K562 (cell line): Measurements from ENCODE around the gene GABRB2. TPM values are rescaled to one million over a fixed set of nuclear protein-coding genes. Genes with fewer than 3 reads are reported as not detected.

ENCODE experiments used
- ATAC-seq: fragments of 200-7000 bp; cut with Tn5 transposase; 3 replicates; pipeline ENCODE4 v1.9.1; 2020; ENCODE audit warnings: moderate library complexity
- BruUV-seq: library from RNA; stranded (reverse); fragments of 400-500 nt; replicated peaks from 2 replicates; lab custom pipeline; 2021; lab: Mats Ljungman, UMichigan
- CTCF ChIA-PET: fragments of 300-600 bp; formaldehyde crosslinking; extraction: SDS; loops from one replicate; lab custom pipeline; 2021; ENCODE audit warnings: low intra/inter-chr PET ratio; lab: Yijun Ruan, JAX
- POLR2A ChIA-PET: fragments of 300-600, 350-650 bp; sonication (Branson Sonifier 250); formaldehyde crosslinking; extraction: SDS; loops from one replicate; lab custom pipeline; 2021; ENCODE audit warnings: antibody characterized with exemption, inconsistent platforms; lab: Yijun Ruan, JAX
- DNase-seq, 4 experiments: peaks; one replicate each; pipeline versions ENCODE4 v3.0.0 to v3.0.0-alpha.2; 2011 to 2018; ENCODE audit warnings: low spot score in 3 of 4, mixed read lengths in 3 of 4; ENCODE audit errors: extremely low read depth in 1 of 4
- FAIRE-seq: peaks from 2 replicates; lab custom pipeline; 2011; peaks lifted over from hg19 to GRCh38; lab: Jason Lieb, UNC
- H2AFZ ChIP-seq: 2 replicates; pipeline ENCODE4 v1.6.0; 2011; ENCODE audit warnings: low read depth, low read length, control low read depth, inconsistent platforms
- H3K27ac ChIP-seq: fragments of 200-600 bp; 3 replicates; pipeline ENCODE4 v1.8.0; 2011; ENCODE audit warnings: low read depth, mild to moderate bottlenecking, control low read depth, inconsistent platforms, low read length, moderate library complexity, mixed read lengths; ENCODE audit errors: extremely low read depth
- H3K27me3 ChIP-seq, 2 experiments: fragments of 300-600 bp in 1 of 2; 2 replicates in 1 of 2; 3 replicates in 1 of 2; pipeline versions ENCODE4 v1.6.0 to v1.8.0; 2011; ENCODE audit warnings: inconsistent platforms in 2 of 2, low read length in 2 of 2, mild to moderate bottlenecking in 1 of 2, mixed read lengths in 1 of 2, moderate library complexity in 1 of 2; ENCODE audit not compliant: control insufficient read depth in 2 of 2, insufficient read depth in 2 of 2
- H3K36me3 ChIP-seq: fragments of 300-600 bp; 3 replicates; pipeline ENCODE4 v1.8.0; 2011; ENCODE audit warnings: mild to moderate bottlenecking, low read length, inconsistent platforms; ENCODE audit not compliant: control insufficient read depth, insufficient read depth
- H3K4me1 ChIP-seq, 2 experiments: fragments of 200-600 bp in 1 of 2; replicated peaks in 1 of 2; 2 replicates in 1 of 2; 3 replicates in 1 of 2; pipeline versions ENCODE4 v1.5.1 to v1.8.0; 2011; ENCODE audit warnings: inconsistent platforms in 2 of 2, low read length in 2 of 2, mild to moderate bottlenecking in 1 of 2, mixed read lengths in 1 of 2, moderate library complexity in 1 of 2; ENCODE audit not compliant: control insufficient read depth in 2 of 2, insufficient read depth in 2 of 2
- H3K4me2 ChIP-seq: 2 replicates; pipeline ENCODE4 v1.6.1; 2011; ENCODE audit warnings: low read length, control low read depth, inconsistent platforms, mixed read lengths; ENCODE audit not compliant: insufficient read depth
- H3K4me3 ChIP-seq: fragments of 200-600 bp; sonication (generic), shearing (Covaris generic); 2 replicates; pipeline ENCODE4 v1.5.1; 2016; ENCODE audit warnings: control low read depth, inconsistent platforms
- H3K79me2 ChIP-seq: fragments of 200-600 bp; 3 replicates; pipeline ENCODE4 v1.8.0; 2011; ENCODE audit warnings: low read length, inconsistent platforms; ENCODE audit not compliant: control insufficient read depth, insufficient read depth
- H3K9ac ChIP-seq, 2 experiments: 2 replicates each; pipeline versions ENCODE4 v1.6.0 to v1.6.1; 2011; ENCODE audit warnings: low read depth in 2 of 2, low read length in 2 of 2, control low read depth in 1 of 2, inconsistent platforms in 1 of 2, mild to moderate bottlenecking in 1 of 2, mixed read lengths in 1 of 2; ENCODE audit not compliant: insufficient read depth in 1 of 2
- H3K9me1 ChIP-seq: one replicate; pipeline ENCODE4 v1.6.0; 2011; ENCODE audit warnings: inconsistent platforms, mild to moderate bottlenecking, low read length, moderate library complexity; ENCODE audit not compliant: control insufficient read depth, insufficient read depth
- H3K9me3 ChIP-seq: replicated peaks from 2 replicates; pipeline ENCODE4 v1.5.1; 2011; ENCODE audit warnings: low read depth, low read length, inconsistent platforms; ENCODE audit not compliant: control insufficient read depth, insufficient read depth
- H4K20me1 ChIP-seq: replicated peaks from 2 replicates; pipeline ENCODE4 v1.6.1; 2011; ENCODE audit warnings: low read length, inconsistent platforms, mixed read lengths; ENCODE audit not compliant: control insufficient read depth, insufficient read depth
- ELF1 ChIP-seq: fragments of 200-800 bp; sonication (Bioruptor generic); IDR thresholded peaks from 2 replicates; pipeline ENCODE4 v1.6.1; 2016; ENCODE audit warnings: missing genetic modification characterization, missing compliant biosample characterization
- ELF4 ChIP-seq: fragments of 450-650 bp; formaldehyde crosslinking; IDR thresholded peaks from 2 replicates; pipeline ENCODE4 v1.4.0; 2022; ENCODE audit warnings: missing genetic modification characterization
- EWSR1 ChIP-seq: fragments of 450-650 bp; IDR thresholded peaks from 2 replicates; pipeline ENCODE4 v1.6.1; 2018; ENCODE audit warnings: borderline replicate concordance, mild to moderate bottlenecking, low read depth, moderate library complexity; ENCODE audit not compliant: partially characterized antibody
- FUS ChIP-seq: fragments of 200-400 bp; formaldehyde crosslinking; optimal IDR thresholded peaks from 2 replicates; pipeline ENCODE3; 2017; ENCODE audit warnings: low read depth, low read length
- KLF16 ChIP-seq: IDR thresholded peaks from 2 replicates; pipeline ENCODE4 v1.6.1; 2016; ENCODE audit warnings: antibody characterized with exemption
- MAFG ChIP-seq: fragments of 450-650 bp; conservative IDR thresholded peaks from 2 replicates; pipeline ENCODE4 v1.6.1; 2016; ENCODE audit warnings: missing genetic modification characterization, missing compliant biosample characterization
- POLR2AphosphoS2 ChIP-seq: IDR thresholded peaks from 2 replicates; pipeline ENCODE4 v1.6.1; 2012; ENCODE audit warnings: low read length, improper control_type of control experiment
- SUPT5H ChIP-seq: fragments of 450-650 bp; IDR thresholded peaks from 2 replicates; pipeline ENCODE4 v1.6.1; 2016
- ZKSCAN1 ChIP-seq: fragments of 150-350 bp; IDR thresholded peaks from 2 replicates; pipeline ENCODE4 v1.6.1; 2016; ENCODE audit warnings: low read depth, low read length
- WGBS: fragments of 100-300 bp; shearing (Covaris generic); methylation state at CpG from one replicate; pipeline ENCODE4 v1.1.6; 2016; ENCODE audit warnings: low coverage, mixed read lengths; ENCODE audit not compliant: insufficient coverage; ENCODE audit errors: missing lambda C conversion rate; 5-methylcytosine and 5-hydroxymethylcytosine counted together
- in situ Hi-C: fragments of 300-500 bp; cut with MboI; formaldehyde crosslinking; loops from 4 replicates; pipeline ENCODE4 v1.15.0; 2018; ENCODE audit warnings: inconsistent platforms, mixed read lengths
- intact Hi-C: fragments of 100-400 bp; cut with micrococcal nuclease; formaldehyde crosslinking; loops from 2 replicates; pipeline ENCODE4 v1.14.2; 2022
- polyA plus RNA-seq, 8 experiments: library from polyadenylated mRNA; depleted of rRNA in 4 of 8; stranded (reverse) in 5 of 8; unstranded in 3 of 8; fragments of >200 nt; fragmentation: Nextera tagmentation in 2 of 8; fragmentation: Illumina TruSeq in 1 of 8; extraction: Ambion mirVana in 2 of 8; extraction: Trizol in 1 of 8; gene quantifications; 2 replicates each; pipeline versions ENCODE4 v1.2.1 to v1.2.3, GENCODE V29; 2011 to 2014; ENCODE audit warnings: inconsistent platforms in 1 of 8, missing spikeins in 1 of 8
- total RNA-seq, 7 experiments: library from RNA; depleted of rRNA in 6 of 7; stranded (reverse); fragments of >200 nt in 6 of 7; fragmentation: Illumina TruSeq in 2 of 7; extraction: Trizol in 2 of 7; gene quantifications; 2 replicates each; pipeline versions ENCODE4 v1.2.1 to v1.2.3, GENCODE V29; 2011 to 2021; ENCODE audit warnings: low replicate concordance in 1 of 7
- TF ChIP-seq, protein P1 (sequence below): fragments of 250-450 bp; sonication (Bioruptor Pico); IDR thresholded peaks from 2 replicates; pipeline ENCODE4 v1.6.1; 2021; ENCODE audit warnings: mild to moderate bottlenecking
- TF ChIP-seq, protein P2 (sequence below): sonication (generic); formaldehyde crosslinking; IDR thresholded peaks from 2 replicates; pipeline ENCODE4 v1.9.0; 2022; ENCODE audit warnings: mild to moderate bottlenecking, missing genetic modification reagents
- TF ChIP-seq, protein P3 (sequence below), 3 experiments: fragments of 200-800 bp in 1 of 3; sonication (Bioruptor generic) in 1 of 3; sonication (generic) in 1 of 3; formaldehyde crosslinking in 1 of 3; IDR thresholded peaks; 2 replicates each; pipeline versions ENCODE4 v1.6.1 to v1.8.0; 2016 to 2022; ENCODE audit warnings: mild to moderate bottlenecking in 2 of 3, missing compliant biosample characterization in 2 of 3, missing genetic modification characterization in 2 of 3, missing genetic modification reagents in 1 of 3
- TF ChIP-seq, protein P4 (sequence below): fragments of 450-650 bp; IDR thresholded peaks from one replicate; pipeline ENCODE4 v1.6.1; 2018; ENCODE audit warnings: mild to moderate bottlenecking, moderate library complexity; ENCODE audit not compliant: partially characterized antibody
- TF ChIP-seq, protein P5 (sequence below): sonication (generic); formaldehyde crosslinking; IDR thresholded peaks from 2 replicates; pipeline ENCODE4 v1.8.0; 2022; ENCODE audit warnings: mild to moderate bottlenecking, missing genetic modification reagents

Gene GABRB2
- total and polyA plus RNA-seq, 9 of the 15 experiments (the other 6 are each of a cell fraction or from before 2014, with no cell fraction given), result not detected

DNA sequence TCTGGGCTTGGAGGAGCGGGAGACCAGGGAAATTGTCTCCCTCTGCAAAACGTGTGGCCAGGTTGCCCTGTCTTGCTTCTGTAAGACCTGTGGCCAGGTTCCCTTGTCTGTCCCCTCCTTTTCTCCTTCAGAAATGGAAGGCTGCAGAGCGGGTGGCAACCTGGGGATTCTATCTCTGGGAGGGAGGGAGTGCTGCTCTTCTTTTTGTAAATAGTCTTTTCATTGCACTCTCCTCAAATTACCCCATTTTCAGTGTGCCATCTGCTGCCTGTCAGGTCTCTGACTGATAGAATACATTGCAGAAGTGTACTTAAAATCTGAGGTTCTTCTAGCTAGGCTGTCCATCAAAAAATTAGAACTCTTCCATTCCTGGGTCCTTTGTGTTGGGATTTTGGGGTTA lies 126.0 kb downstream of the GABRB2 start:
- in situ Hi-C loops, result no loop called here
- Histone ChIP-seq H3K9me1 (no peaks in the 10 kb centered on the region), H3K36me3 (no peaks in the 10 kb centered on the region), H2AFZ (no peak overlapping the region), H3K9ac (no peak overlapping the region), H4K20me1 (no peaks in the 10 kb centered on the region), H3K27ac (no peak overlapping the region), H3K79me2 (no peaks in the 10 kb centered on the region), H3K4me2 (no peak overlapping the region), H3K27me3 (no peaks in the 10 kb centered on the region), H3K9me3 (no peaks in the 10 kb centered on the region), H3K4me1 (no peaks in the 10 kb centered on the region), H3K4me3 (no peak overlapping the region)
- intact Hi-C loops, result no loop called here
- no TSS peak for BruUV-seq
- ChIA-PET CTCF (no interaction called here), POLR2A (no interaction called here)
- FAIRE-seq (no peak), DNase-seq (no peak), ATAC-seq (no peak)
- WGBS, result 0% methylated on average over 3 of the region's 3 CpGs
- no peak for TF ChIP-seq EWSR1
- no peak for TF ChIP-seq KLF16
- no peak for TF ChIP-seq SUPT5H
- TF ChIP-seq, protein P1, sequence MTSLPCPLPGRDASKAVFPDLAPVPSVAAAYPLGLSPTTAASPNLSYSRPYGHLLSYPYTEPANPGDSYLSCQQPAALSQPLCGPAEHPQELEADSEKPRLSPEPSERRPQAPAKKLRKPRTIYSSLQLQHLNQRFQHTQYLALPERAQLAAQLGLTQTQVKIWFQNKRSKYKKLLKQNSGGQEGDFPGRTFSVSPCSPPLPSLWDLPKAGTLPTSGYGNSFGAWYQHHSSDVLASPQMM, result no peak
- TF ChIP-seq, protein P2, sequence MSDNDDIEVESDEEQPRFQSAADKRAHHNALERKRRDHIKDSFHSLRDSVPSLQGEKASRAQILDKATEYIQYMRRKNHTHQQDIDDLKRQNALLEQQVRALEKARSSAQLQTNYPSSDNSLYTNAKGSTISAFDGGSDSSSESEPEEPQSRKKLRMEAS (CRISPR knock-in tag), result no peak
- no peak for TF ChIP-seq ELF1 (tag)
- TF ChIP-seq, protein P3, sequence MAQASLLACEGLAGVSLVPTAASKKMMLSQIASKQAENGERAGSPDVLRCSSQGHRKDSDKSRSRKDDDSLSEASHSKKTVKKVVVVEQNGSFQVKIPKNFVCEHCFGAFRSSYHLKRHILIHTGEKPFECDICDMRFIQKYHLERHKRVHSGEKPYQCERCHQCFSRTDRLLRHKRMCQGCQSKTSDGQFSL (CRISPR knock-in tag; IDR thresholded peaks at IDR 0.05), result no peak
- TF ChIP-seq, protein P3 (tag; IDR thresholded peaks at IDR 0.05), result no peak
- no peak for TF ChIP-seq POLR2AphosphoS2
- TF ChIP-seq, protein P4, sequence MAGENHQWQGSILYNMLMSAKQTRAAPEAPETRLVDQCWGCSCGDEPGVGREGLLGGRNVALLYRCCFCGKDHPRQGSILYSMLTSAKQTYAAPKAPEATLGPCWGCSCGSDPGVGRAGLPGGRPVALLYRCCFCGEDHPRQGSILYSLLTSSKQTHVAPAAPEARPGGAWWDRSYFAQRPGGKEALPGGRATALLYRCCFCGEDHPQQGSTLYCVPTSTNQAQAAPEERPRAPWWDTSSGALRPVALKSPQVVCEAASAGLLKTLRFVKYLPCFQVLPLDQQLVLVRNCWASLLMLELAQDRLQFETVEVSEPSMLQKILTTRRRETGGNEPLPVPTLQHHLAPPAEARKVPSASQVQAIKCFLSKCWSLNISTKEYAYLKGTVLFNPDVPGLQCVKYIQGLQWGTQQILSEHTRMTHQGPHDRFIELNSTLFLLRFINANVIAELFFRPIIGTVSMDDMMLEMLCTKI, result no peak
- no peak for TF ChIP-seq FUS
- no peak for TF ChIP-seq MAFG (tag)
- TF ChIP-seq, protein P5, sequence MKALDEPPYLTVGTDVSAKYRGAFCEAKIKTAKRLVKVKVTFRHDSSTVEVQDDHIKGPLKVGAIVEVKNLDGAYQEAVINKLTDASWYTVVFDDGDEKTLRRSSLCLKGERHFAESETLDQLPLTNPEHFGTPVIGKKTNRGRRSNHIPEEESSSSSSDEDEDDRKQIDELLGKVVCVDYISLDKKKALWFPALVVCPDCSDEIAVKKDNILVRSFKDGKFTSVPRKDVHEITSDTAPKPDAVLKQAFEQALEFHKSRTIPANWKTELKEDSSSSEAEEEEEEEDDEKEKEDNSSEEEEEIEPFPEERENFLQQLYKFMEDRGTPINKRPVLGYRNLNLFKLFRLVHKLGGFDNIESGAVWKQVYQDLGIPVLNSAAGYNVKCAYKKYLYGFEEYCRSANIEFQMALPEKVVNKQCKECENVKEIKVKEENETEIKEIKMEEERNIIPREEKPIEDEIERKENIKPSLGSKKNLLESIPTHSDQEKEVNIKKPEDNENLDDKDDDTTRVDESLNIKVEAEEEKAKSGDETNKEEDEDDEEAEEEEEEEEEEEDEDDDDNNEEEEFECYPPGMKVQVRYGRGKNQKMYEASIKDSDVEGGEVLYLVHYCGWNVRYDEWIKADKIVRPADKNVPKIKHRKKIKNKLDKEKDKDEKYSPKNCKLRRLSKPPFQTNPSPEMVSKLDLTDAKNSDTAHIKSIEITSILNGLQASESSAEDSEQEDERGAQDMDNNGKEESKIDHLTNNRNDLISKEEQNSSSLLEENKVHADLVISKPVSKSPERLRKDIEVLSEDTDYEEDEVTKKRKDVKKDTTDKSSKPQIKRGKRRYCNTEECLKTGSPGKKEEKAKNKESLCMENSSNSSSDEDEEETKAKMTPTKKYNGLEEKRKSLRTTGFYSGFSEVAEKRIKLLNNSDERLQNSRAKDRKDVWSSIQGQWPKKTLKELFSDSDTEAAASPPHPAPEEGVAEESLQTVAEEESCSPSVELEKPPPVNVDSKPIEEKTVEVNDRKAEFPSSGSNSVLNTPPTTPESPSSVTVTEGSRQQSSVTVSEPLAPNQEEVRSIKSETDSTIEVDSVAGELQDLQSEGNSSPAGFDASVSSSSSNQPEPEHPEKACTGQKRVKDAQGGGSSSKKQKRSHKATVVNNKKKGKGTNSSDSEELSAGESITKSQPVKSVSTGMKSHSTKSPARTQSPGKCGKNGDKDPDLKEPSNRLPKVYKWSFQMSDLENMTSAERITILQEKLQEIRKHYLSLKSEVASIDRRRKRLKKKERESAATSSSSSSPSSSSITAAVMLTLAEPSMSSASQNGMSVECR (CRISPR knock-in tag), result no peak
- no peak for TF ChIP-seq ELF4
- no peak for TF ChIP-seq ZKSCAN1
